GM23338 (cell line): ENCODE results near the gene PRR14. TPM values are rescaled to one million over a fixed set of nuclear protein-coding genes. Genes with fewer than 3 reads are reported as not detected.

Source experiments
- ATAC-seq: fragments of 200-7000 bp; cut with Tn5 transposase; 3 replicates; pipeline ENCODE4 v1.9.1; 2020
- DNase-seq: peaks from one replicate; pipeline ENCODE4 v3.0.0-alpha.2; 2015; ENCODE audit warnings: low spot score
- H2AFZ ChIP-seq: fragments of 200-600 bp; sonication (generic); 2 replicates; pipeline ENCODE4 v1.8.0; 2016; ENCODE audit warnings: antibody characterized with exemption, mild to moderate bottlenecking, moderate library complexity
- H3F3A ChIP-seq: fragments of 200-600 bp; sonication (generic); replicated peaks from 2 replicates; pipeline ENCODE4 v1.8.0; 2017; ENCODE audit warnings: antibody characterized with exemption, mixed run types, low read depth
- H3K27ac ChIP-seq: fragments of 200-600 bp; sonication (generic); 2 replicates; pipeline ENCODE4 v1.6.1; 2016; ENCODE audit warnings: low read depth
- H3K27me3 ChIP-seq: fragments of 200-600 bp; sonication (generic); 2 replicates; pipeline ENCODE4 v1.8.0; 2016; ENCODE audit warnings: mild to moderate bottlenecking, mixed run types, moderate library complexity; ENCODE audit not compliant: insufficient read depth
- H3K36me3 ChIP-seq: fragments of 200-600 bp; sonication (generic); 2 replicates; pipeline ENCODE4 v1.8.0; 2016; ENCODE audit warnings: mild to moderate bottlenecking; ENCODE audit not compliant: insufficient read depth
- H3K4me1 ChIP-seq: fragments of 200-600 bp; sonication (generic); 2 replicates; pipeline ENCODE4 v1.8.0; 2016; ENCODE audit warnings: mild to moderate bottlenecking, moderate library complexity; ENCODE audit not compliant: insufficient read depth
- H3K4me2 ChIP-seq: fragments of 200-600 bp; sonication (generic); 2 replicates; pipeline ENCODE4 v1.7.1; 2017; ENCODE audit warnings: mixed run types
- H3K4me3 ChIP-seq: fragments of 200-600 bp; sonication (generic); 2 replicates; pipeline ENCODE4 v1.6.1; 2016; ENCODE audit warnings: mixed run types
- H3K79me2 ChIP-seq: fragments of 200-600 bp; sonication (generic); replicated peaks from 2 replicates; pipeline ENCODE4 v1.8.0; 2017; ENCODE audit warnings: mild to moderate bottlenecking; ENCODE audit not compliant: insufficient read depth
- H3K9me2 ChIP-seq: fragments of 200-600 bp; sonication (generic); 2 replicates; pipeline ENCODE4 v1.8.0; 2017; ENCODE audit not compliant: insufficient read depth
- H4K20me1 ChIP-seq: fragments of 200-600 bp; sonication (generic); replicated peaks from 2 replicates; pipeline ENCODE4 v1.8.0; 2017; ENCODE audit warnings: mild to moderate bottlenecking; ENCODE audit not compliant: insufficient read depth
- H3K27ac Mint-ChIP-seq: 2 replicates; pipeline ENCODE4 v1.8.0; 2020; ENCODE audit warnings: inconsistent platforms, mild to moderate bottlenecking, moderate library complexity, mixed read lengths
- H3K27me3 Mint-ChIP-seq: 3 replicates; pipeline ENCODE4 v1.8.0; 2022; ENCODE audit warnings: low read depth, mild to moderate bottlenecking, moderate library complexity, mixed read lengths, inconsistent platforms; ENCODE audit not compliant: insufficient read depth, poor library complexity
- H3K36me3 Mint-ChIP-seq: 3 replicates; pipeline ENCODE4 v1.8.0; 2021; ENCODE audit warnings: low read depth, mild to moderate bottlenecking, inconsistent platforms, moderate library complexity, mixed read lengths
- H3K4me1 Mint-ChIP-seq: 3 replicates; pipeline ENCODE4 v1.8.0; 2020; ENCODE audit warnings: mild to moderate bottlenecking, inconsistent platforms, mixed read lengths
- H3K4me3 Mint-ChIP-seq: 3 replicates; pipeline ENCODE4 v1.8.0; 2021; ENCODE audit warnings: moderate library complexity, mild to moderate bottlenecking, inconsistent platforms, mixed read lengths
- H3K9me3 Mint-ChIP-seq: 3 replicates; pipeline ENCODE4 v1.8.0; 2020; ENCODE audit warnings: moderate library complexity, mild to moderate bottlenecking, inconsistent platforms, mixed read lengths
- CREB1 ChIP-seq: fragments of 250-450 bp; sonication (Bioruptor Pico); IDR thresholded peaks from 2 replicates; pipeline ENCODE4 v1.5.0; 2020; ENCODE audit warnings: low read depth, mild to moderate bottlenecking, moderate library complexity
- EZH2phosphoT487 ChIP-seq: fragments of 200-600 bp; sonication (generic); IDR thresholded peaks from one replicate; pipeline ENCODE4 v1.8.1; 2018; ENCODE audit warnings: antibody characterized with exemption; ENCODE audit not compliant: unreplicated experiment
- JUNB ChIP-seq: IDR thresholded peaks from one replicate; pipeline ENCODE4 v1.6.1; 2016; ENCODE audit warnings: antibody characterized with exemption; ENCODE audit not compliant: unreplicated experiment
- POLR2AphosphoS5 ChIP-seq: IDR thresholded peaks from 2 replicates; pipeline ENCODE4 v1.6.1; 2016; ENCODE audit warnings: antibody characterized with exemption, low read depth
- ZNF331 ChIP-seq: fragments of 250-450 bp; sonication (Bioruptor Pico); IDR thresholded peaks from 2 replicates; pipeline ENCODE4 v1.5.0; 2020; ENCODE audit warnings: low read depth, mild to moderate bottlenecking, moderate library complexity
- polyA plus RNA-seq: library from polyadenylated mRNA; unstranded; fragments of >200 nt; fragmentation: Nextera tagmentation; extraction: Ambion mirVana; gene quantifications from 2 replicates; pipeline ENCODE4 v1.2.1, GENCODE V29; 2016
- total RNA-seq: library from RNA; depleted of rRNA; stranded (reverse); fragments of >200 nt; shearing (Covaris generic); gene quantifications from 2 replicates; pipeline ENCODE4 v1.2.3, GENCODE V29; 2014
- TF ChIP-seq, protein P1 (sequence below): IDR thresholded peaks from one replicate; pipeline ENCODE4 v1.6.1; 2018; ENCODE audit warnings: antibody characterized with exemption; ENCODE audit not compliant: unreplicated experiment
- TF ChIP-seq, protein P2 (sequence below), 2 experiments: fragments of 200-600 bp in 1 of 2; sonication (generic) in 1 of 2; conservative IDR thresholded peaks; 2 replicates each; pipeline versions ENCODE4 v1.5.1 to v1.6.1; 2016 to 2017; ENCODE audit warnings: antibody characterized with exemption in 2 of 2, low read depth in 2 of 2, mild to moderate bottlenecking in 2 of 2, moderate library complexity in 1 of 2

PRR14 gene
- total and polyA plus RNA-seq, 2 experiments from 2014 or later, result 4.6 to 12.7 TPM

DNA sequence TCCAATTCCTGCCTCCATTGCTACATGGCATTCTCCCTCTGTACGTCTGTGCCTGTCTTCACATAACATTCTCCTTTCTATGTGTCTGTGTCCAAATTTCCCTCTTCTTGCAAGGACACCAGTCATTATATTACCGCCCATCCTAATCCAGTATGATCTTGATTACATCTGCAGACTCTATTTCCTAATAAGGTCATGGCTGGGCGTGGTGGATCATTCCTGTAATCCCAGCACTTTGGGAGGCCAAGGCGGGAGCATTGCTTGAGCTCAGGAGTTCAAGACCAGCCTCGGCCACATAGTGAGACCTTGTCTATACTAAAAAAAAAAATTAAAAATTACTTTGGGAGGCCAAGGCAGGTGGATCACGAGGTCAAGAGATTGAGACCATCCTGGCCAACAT, 5.0 kb upstream of the PRR14 start (continued):
- TF ChIP-seq, protein P1, sequence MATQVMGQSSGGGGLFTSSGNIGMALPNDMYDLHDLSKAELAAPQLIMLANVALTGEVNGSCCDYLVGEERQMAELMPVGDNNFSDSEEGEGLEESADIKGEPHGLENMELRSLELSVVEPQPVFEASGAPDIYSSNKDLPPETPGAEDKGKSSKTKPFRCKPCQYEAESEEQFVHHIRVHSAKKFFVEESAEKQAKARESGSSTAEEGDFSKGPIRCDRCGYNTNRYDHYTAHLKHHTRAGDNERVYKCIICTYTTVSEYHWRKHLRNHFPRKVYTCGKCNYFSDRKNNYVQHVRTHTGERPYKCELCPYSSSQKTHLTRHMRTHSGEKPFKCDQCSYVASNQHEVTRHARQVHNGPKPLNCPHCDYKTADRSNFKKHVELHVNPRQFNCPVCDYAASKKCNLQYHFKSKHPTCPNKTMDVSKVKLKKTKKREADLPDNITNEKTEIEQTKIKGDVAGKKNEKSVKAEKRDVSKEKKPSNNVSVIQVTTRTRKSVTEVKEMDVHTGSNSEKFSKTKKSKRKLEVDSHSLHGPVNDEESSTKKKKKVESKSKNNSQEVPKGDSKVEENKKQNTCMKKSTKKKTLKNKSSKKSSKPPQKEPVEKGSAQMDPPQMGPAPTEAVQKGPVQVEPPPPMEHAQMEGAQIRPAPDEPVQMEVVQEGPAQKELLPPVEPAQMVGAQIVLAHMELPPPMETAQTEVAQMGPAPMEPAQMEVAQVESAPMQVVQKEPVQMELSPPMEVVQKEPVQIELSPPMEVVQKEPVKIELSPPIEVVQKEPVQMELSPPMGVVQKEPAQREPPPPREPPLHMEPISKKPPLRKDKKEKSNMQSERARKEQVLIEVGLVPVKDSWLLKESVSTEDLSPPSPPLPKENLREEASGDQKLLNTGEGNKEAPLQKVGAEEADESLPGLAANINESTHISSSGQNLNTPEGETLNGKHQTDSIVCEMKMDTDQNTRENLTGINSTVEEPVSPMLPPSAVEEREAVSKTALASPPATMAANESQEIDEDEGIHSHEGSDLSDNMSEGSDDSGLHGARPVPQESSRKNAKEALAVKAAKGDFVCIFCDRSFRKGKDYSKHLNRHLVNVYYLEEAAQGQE, result no peak
- TF ChIP-seq, protein P2, sequence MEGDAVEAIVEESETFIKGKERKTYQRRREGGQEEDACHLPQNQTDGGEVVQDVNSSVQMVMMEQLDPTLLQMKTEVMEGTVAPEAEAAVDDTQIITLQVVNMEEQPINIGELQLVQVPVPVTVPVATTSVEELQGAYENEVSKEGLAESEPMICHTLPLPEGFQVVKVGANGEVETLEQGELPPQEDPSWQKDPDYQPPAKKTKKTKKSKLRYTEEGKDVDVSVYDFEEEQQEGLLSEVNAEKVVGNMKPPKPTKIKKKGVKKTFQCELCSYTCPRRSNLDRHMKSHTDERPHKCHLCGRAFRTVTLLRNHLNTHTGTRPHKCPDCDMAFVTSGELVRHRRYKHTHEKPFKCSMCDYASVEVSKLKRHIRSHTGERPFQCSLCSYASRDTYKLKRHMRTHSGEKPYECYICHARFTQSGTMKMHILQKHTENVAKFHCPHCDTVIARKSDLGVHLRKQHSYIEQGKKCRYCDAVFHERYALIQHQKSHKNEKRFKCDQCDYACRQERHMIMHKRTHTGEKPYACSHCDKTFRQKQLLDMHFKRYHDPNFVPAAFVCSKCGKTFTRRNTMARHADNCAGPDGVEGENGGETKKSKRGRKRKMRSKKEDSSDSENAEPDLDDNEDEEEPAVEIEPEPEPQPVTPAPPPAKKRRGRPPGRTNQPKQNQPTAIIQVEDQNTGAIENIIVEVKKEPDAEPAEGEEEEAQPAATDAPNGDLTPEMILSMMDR (conservative IDR thresholded peaks at IDR 0.05; ENCODE audit: low read depth in 2 of 2), result no peak
- no peak for TF ChIP-seq EZH2phosphoT487
- no peak for TF ChIP-seq ZNF331 (CRISPR knock-in tag)
- no peak for TF ChIP-seq POLR2AphosphoS5
- TF ChIP-seq CREB1 (CRISPR knock-in tag), result no peak

DNA sequence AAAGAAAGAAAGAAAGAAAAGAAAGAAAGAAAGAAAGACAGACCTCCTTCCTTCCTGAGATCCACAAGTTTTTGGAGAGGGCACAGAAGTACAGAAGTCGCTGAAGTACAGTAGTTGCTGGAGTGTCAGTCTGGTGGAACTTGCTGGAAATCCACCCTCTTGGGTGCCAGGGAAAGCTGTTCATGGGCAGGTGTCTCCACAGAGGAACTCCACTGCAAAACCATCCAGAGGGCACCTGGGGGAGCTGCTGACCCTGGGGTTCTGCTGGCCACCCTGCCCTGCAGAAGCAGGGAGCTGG, 3.5 kb upstream of the PRR14 start:
- Mint-ChIP-seq H3K4me1 (peaks cover 10% of the 10 kb centered on the region), H3K27me3 (peaks cover 28% of the 10 kb centered on the region), H3K9me3 (no peaks in the 10 kb centered on the region), H3K27ac (no peak overlapping the region), H3K36me3 (no peaks in the 10 kb centered on the region; the same call in 2 of the 3 replicates), H3K4me3 (no peak overlapping the region)
- Histone ChIP-seq H3K9me2 (no peaks in the 10 kb centered on the region), H4K20me1 (no peaks in the 10 kb centered on the region), H3K4me1 (no peaks in the 10 kb centered on the region), H3K27me3 (peaks cover 12% of the 10 kb centered on the region), H3K27ac (no peak overlapping the region), H3F3A (peaks cover 4% of the 10 kb centered on the region; the same call in 1 of the 2 replicates), H2AFZ (no peak overlapping the region), H3K36me3 (no peaks in the 10 kb centered on the region), H3K79me2 (no peaks in the 10 kb centered on the region), H3K4me2 (no peak overlapping the region), H3K4me3 (no peak overlapping the region)
- ATAC-seq, result no peak
- TF ChIP-seq JUNB, result no peak
- TF ChIP-seq, protein P2 (conservative IDR thresholded peaks at IDR 0.05; ENCODE audit: low read depth in 2 of 2), result 0 out of 4 replicates have a peak, but pooled peaks of 1 of the 2 experiments have one; percentile 26
- no peak for DNase-seq
